Measurements from ENCODE around the gene RBM38.

Gene RBM38

GRCh38 chr20:57458400-57459160 lies 67.4 kb downstream of the RBM38 start:
- DNase-seq = no peak

Measured in activated effector memory CD4-positive, alpha-beta T cell treated with Interleukin-2 at 50 U/mL for 16 hours (primary cell).